Neuronal stem cell (in vitro differentiated cells): ENCODE results near the gene TMEM182.

Experiments
- DNase-seq: peaks from one replicate; pipeline ENCODE4 v3.0.0-alpha.2; 2013; ENCODE audit warnings: low spot score
- H2AFZ ChIP-seq: one replicate; pipeline ENCODE4 v1.6.1; 2013; ENCODE audit warnings: mild to moderate bottlenecking, low read length, inconsistent platforms
- H2AK5ac ChIP-seq: 2 replicates; pipeline ENCODE4 v1.6.1; 2013; ENCODE audit warnings: low read depth, mild to moderate bottlenecking, inconsistent platforms, low read length, moderate library complexity, mixed read lengths
- H2BK120ac ChIP-seq: 2 replicates; pipeline ENCODE4 v1.6.1; 2013; ENCODE audit warnings: low read depth, mild to moderate bottlenecking, inconsistent platforms, low read length, moderate library complexity, mixed read lengths
- H2BK12ac ChIP-seq: one replicate; pipeline ENCODE4 v1.6.1; 2013; ENCODE audit warnings: low read length, inconsistent platforms
- H2BK15ac ChIP-seq: 2 replicates; pipeline ENCODE4 v1.6.1; 2013; ENCODE audit warnings: mild to moderate bottlenecking, low read length, inconsistent platforms, mixed read lengths
- H2BK5ac ChIP-seq: one replicate; pipeline ENCODE4 v1.6.1; 2013; ENCODE audit warnings: inconsistent platforms, mild to moderate bottlenecking, low read length, moderate library complexity
- H3K14ac ChIP-seq: one replicate; pipeline ENCODE4 v1.6.1; 2013; ENCODE audit warnings: low read length, inconsistent platforms
- H3K18ac ChIP-seq: 2 replicates; pipeline ENCODE4 v1.6.1; 2013; ENCODE audit warnings: low read length, inconsistent platforms
- H3K23ac ChIP-seq: 2 replicates; pipeline ENCODE4 v1.6.1; 2013; ENCODE audit warnings: low read depth, mild to moderate bottlenecking, mixed read lengths, low read length, inconsistent platforms; ENCODE audit not compliant: poor library complexity
- H3K27ac ChIP-seq: replicated peaks from 3 replicates; pipeline ENCODE4 v1.5.1; 2013; ENCODE audit warnings: low read length, inconsistent platforms
- H3K27me3 ChIP-seq, 3 experiments: 2 replicates each; pipeline ENCODE4 v1.6.1; 2013; ENCODE audit warnings: low read length in 3 of 3, mild to moderate bottlenecking in 2 of 3, inconsistent platforms in 1 of 3, low read depth in 1 of 3, mixed read lengths in 1 of 3, moderate library complexity in 1 of 3; ENCODE audit not compliant: control insufficient read depth in 3 of 3, insufficient read depth in 3 of 3
- H3K36me3 ChIP-seq, 2 donors: replicated peaks in 1 of 2; 2 replicates each; pipeline ENCODE4 v1.6.1; 2013; ENCODE audit warnings: low read length in 2 of 2; ENCODE audit not compliant: control insufficient read depth in 2 of 2, insufficient read depth in 2 of 2
- H3K4ac ChIP-seq: 2 replicates; pipeline ENCODE4 v1.6.1; 2013; ENCODE audit warnings: inconsistent platforms, mild to moderate bottlenecking, low read length, moderate library complexity
- H3K4me1 ChIP-seq, 2 donors: 1 replicate in 1 of 2; 2 replicates in 1 of 2; pipeline ENCODE4 v1.6.1; 2013; ENCODE audit warnings: low read length in 2 of 2, low read depth in 1 of 2; ENCODE audit not compliant: control insufficient read depth in 2 of 2, insufficient read depth in 1 of 2
- H3K4me2 ChIP-seq: one replicate; pipeline ENCODE4 v1.6.1; 2013; ENCODE audit warnings: mild to moderate bottlenecking, low read length, inconsistent platforms; ENCODE audit not compliant: insufficient read depth, poor library complexity, severe bottlenecking
- H3K4me3 ChIP-seq, 2 donors: 2 replicates each; pipeline ENCODE4 v1.5.1; 2013; ENCODE audit warnings: low read length in 2 of 2, mild to moderate bottlenecking in 2 of 2, inconsistent platforms in 1 of 2, moderate library complexity in 1 of 2
- H3K79me1 ChIP-seq: one replicate; pipeline ENCODE4 v1.6.1; 2013; ENCODE audit warnings: low read depth, mild to moderate bottlenecking, inconsistent platforms, low read length, moderate library complexity
- H3K9ac ChIP-seq: one replicate; pipeline ENCODE4 v1.6.1; 2013; ENCODE audit warnings: mild to moderate bottlenecking, low read depth, low read length, inconsistent platforms; ENCODE audit not compliant: poor library complexity
- H3K9me3 ChIP-seq, 2 donors: replicated peaks in 1 of 2; 2 replicates each; pipeline versions ENCODE3 to v1.6.1; 2013; ENCODE audit warnings: low read length in 2 of 2, mild to moderate bottlenecking in 2 of 2, inconsistent platforms in 1 of 2, low read depth in 1 of 2, mixed read lengths in 1 of 2, moderate library complexity in 1 of 2; ENCODE audit not compliant: control insufficient read depth in 2 of 2, insufficient read depth in 1 of 2
- H4K8ac ChIP-seq: one replicate; pipeline ENCODE4 v1.6.1; 2013; ENCODE audit warnings: low read depth, mild to moderate bottlenecking, inconsistent platforms, low read length, moderate library complexity
- H4K91ac ChIP-seq: one replicate; pipeline ENCODE4 v1.6.1; 2013; ENCODE audit warnings: low read length, low read depth, mild to moderate bottlenecking, inconsistent platforms; ENCODE audit not compliant: poor library complexity
- WGBS, 2 donors: extraction: QIAGEN DNeasy Blood & Tissue Kit; methylation state at CpG; one replicate each; pipeline ENCODE4 v1.1.7; 2013; ENCODE audit warnings: missing lambda C conversion rate in 2 of 2, mixed read lengths in 1 of 2; ENCODE audit not compliant: insufficient read length in 2 of 2, insufficient replicate concordance in 1 of 2; ENCODE audit errors: extremely low coverage in 2 of 2; 5-methylcytosine and 5-hydroxymethylcytosine counted together

The TMEM182 gene

DNA sequence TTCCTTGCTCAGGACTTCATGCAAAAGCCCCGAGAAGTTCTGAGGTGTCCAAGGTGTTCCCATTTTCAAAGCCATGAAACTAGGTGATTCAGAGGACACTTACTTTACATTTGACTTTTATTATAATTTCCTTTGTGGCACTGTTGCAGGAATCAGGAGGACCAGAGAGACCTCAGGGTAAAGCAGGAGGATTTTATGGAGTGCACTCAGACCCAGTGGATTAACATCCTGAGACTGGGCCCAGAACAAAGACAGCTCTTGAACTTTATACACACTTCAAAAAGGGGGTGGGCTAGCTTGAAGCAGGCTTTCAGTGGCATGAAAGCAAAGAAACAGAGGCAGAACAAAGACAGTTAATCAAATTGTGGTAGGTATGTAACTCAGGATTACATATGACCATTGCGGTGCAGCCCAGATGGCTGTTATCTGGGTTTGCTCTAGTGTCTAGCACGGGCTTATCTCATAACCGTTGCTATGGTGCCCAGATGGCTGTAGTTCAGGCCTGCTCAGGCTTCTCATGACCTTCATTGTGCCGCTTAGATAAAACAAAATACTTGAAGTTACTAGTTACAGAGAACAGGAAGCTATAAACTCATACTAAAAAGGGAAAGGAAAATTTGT, 39.4 kb downstream of the TMEM182 start:
- H3K4me2 ChIP-seq: no peak overlapping the region
- no peak overlapping the region for H3K18ac ChIP-seq
- H3K27me3 ChIP-seq: no peaks in the 10 kb centered on the region
- peak; percentile 39 for DNase-seq
- peaks cover 6 to 8% of the 10 kb centered on the region in 2 donors for H3K36me3 ChIP-seq
- peaks cover 19 to 42% of the 10 kb centered on the region in 2 donors for H3K9me3 ChIP-seq
- no peak overlapping the region for H3K27ac ChIP-seq
- no peak overlapping the region for H2BK5ac ChIP-seq
- H2AFZ ChIP-seq: no peak overlapping the region
- no peak overlapping the region for H4K8ac ChIP-seq
- H3K4me1 ChIP-seq: peaks cover 0 to 5% of the 10 kb centered on the region in 2 donors
- H2AK5ac ChIP-seq: no peak overlapping the region
- no peak overlapping the region for H3K14ac ChIP-seq
- no peak overlapping the region for H3K4ac ChIP-seq
- no peak overlapping the region for H3K9ac ChIP-seq
- H4K91ac ChIP-seq: no peak overlapping the region
- no CpG with 5 or more reads among the region's 5 CpGs for WGBS, 2 donors
- H2BK15ac ChIP-seq: no peak overlapping the region
- H2BK12ac ChIP-seq: no peak overlapping the region
- H3K4me3 ChIP-seq: no peak overlapping the region
- H2BK120ac ChIP-seq: no peak overlapping the region
- H3K23ac ChIP-seq: no peak overlapping the region
- H3K79me1 ChIP-seq: no peaks in the 10 kb centered on the region

DNA sequence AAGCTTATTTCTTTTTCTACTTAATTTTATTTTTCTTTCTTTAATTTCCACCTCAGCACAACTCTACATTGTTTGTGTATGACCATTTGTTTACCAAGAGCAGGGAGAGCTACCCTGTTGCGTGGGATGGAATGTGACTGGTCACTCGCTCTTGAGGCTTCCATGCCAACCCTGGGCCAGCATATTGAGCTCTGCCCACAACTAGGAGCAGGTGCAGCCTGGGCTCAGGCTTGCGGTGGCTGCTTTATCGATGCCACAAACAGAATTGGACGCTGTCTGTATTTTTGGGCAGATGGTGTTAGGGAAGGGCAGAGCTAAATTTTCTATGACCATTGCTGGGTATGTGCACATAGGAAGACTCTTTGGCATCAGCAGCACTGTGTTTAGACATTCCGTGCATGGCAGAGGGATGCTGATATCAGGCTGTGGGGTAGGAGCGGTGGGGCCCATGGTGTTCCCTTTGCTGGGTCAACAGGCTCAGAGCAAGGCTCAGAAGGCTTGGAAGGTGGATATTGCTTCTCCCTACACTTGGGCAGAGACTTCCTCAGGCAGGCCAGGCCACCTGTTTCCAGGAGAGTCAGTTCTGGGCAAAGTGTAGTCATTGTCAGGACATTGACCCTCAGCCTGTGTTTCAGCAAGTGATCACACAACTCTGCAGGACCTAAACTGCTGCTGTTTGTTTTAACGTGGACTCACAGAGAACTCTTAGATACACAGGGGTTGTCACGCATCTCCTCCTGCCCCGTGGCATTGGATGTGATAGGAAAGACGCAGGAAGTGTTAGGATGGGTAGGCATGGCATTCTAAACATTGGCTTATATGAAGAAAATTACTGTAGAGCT, 40.2 kb downstream of the TMEM182 start:
- H2AK5ac ChIP-seq: no peak overlapping the region
- H3K36me3 ChIP-seq: peaks cover 6 to 8% of the 10 kb centered on the region in 2 donors
- no peak overlapping the region for H2BK12ac ChIP-seq
- DNase-seq: no peak
- no peaks in the 10 kb centered on the region for H3K27me3 ChIP-seq
- WGBS, 2 donors: no CpG with 5 or more reads among the region's 11 CpGs
- no peak overlapping the region for H4K8ac ChIP-seq
- H4K91ac ChIP-seq: no peak overlapping the region
- no peak overlapping the region for H2AFZ ChIP-seq
- no peak overlapping the region for H3K27ac ChIP-seq
- no peak overlapping the region for H2BK120ac ChIP-seq
- H3K9me3 ChIP-seq: peaks cover 19 to 42% of the 10 kb centered on the region in 2 donors
- no peak overlapping the region for H3K4me3 ChIP-seq
- no peak overlapping the region for H2BK15ac ChIP-seq
- no peak overlapping the region for H3K9ac ChIP-seq
- H2BK5ac ChIP-seq: no peak overlapping the region
- no peak overlapping the region for H3K4ac ChIP-seq
- H3K14ac ChIP-seq: no peak overlapping the region
- no peak overlapping the region for H3K4me2 ChIP-seq
- no peaks in the 10 kb centered on the region for H3K4me1 ChIP-seq
- no peak overlapping the region for H3K23ac ChIP-seq
- H3K79me1 ChIP-seq: no peaks in the 10 kb centered on the region
- H3K18ac ChIP-seq: no peak overlapping the region

DNA sequence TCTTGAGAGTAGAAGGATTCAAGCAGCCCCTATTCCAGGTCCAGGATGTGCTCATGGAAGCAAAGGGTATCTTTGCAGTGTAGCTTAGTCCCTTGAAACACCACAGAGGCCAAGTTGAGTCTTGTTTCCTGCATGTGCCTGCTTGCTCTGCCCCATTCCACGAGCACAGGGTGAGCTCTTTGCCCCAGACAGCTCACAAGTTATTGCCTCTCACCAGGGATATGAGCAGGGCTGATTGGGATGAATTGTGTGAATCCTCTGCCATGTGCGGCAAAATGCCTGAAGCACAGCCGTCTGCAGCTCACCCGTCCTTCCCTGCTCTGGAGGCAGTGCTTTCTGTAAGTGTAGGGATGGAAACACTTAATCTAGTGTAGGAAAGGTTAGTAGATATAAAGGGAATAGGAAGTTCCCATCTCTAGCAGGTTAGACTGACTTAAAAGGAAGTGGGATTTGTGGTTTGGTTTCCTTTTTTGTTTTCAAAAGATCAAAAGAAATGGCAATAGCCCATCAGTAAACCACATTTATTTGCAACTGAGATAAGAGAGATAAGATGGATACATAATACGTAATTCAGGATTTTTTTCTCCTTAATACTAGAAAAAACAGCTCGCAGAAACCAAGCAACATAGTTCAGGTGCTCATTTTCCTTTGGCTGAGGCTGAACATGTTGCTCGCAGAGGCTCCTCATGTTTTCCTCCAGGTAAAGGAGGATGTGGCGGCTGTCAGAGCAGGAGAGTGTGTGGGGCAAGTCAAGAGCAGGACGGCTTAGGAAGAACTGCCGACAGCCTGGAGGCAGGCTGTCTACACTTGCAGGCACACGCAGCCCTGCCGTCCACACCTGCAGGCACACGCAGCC, 41.4 kb downstream of the TMEM182 start:
- Histone ChIP-seq H2BK5ac (no peak overlapping the region), H2BK15ac (no peak overlapping the region), H3K79me1 (no peaks in the 10 kb centered on the region), H2BK120ac (no peak overlapping the region), H2BK12ac (no peak overlapping the region), H3K18ac (no peak overlapping the region), H3K4me1 (no peaks in the 10 kb centered on the region), H3K4ac (no peak overlapping the region), H2AFZ (no peak overlapping the region), H3K9me3 (peaks cover 19 to 39% of the 10 kb centered on the region in 2 donors), H4K8ac (no peak overlapping the region), H3K4me2 (no peak overlapping the region), H3K27me3 (no peaks in the 10 kb centered on the region), H3K9ac (no peak overlapping the region), H3K4me3 (peak overlapping the region in 1 of 2 donors; percentile 54), H4K91ac (no peak overlapping the region), H2AK5ac (no peak overlapping the region), H3K23ac (peak overlapping the region; percentile 32), H3K27ac (no peak overlapping the region), H3K14ac (no peak overlapping the region), H3K36me3 (peaks cover 6 to 8% of the 10 kb centered on the region in 2 donors)
- no CpG with 5 or more reads among the region's 13 CpGs for WGBS, 2 donors
- no peak for DNase-seq

DNA sequence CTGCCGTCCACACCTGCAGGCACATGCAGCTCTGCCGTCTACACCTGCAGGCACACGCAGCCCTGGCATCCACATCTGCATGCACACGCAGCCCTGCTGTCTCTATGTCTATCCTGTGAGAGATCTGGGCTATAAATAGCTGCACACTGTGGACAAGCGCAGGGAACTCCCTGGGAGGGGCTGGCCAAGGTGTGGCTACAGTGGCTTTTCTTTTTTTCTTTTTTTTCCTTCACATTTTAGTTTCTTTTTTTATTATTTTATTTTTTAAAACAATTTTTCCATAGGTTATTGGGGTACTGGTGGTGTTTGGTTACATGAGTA, 42.0 kb downstream of the TMEM182 start:
- no CpG with 5 or more reads among the region's 5 CpGs for WGBS, 2 donors
- Histone ChIP-seq H3K23ac (peak overlapping the region; percentile 32), H2AK5ac (no peak overlapping the region), H2BK120ac (no peak overlapping the region), H2BK5ac (no peak overlapping the region), H2BK15ac (no peak overlapping the region), H3K4me2 (no peak overlapping the region), H3K9ac (no peak overlapping the region), H4K91ac (no peak overlapping the region), H3K27ac (no peak overlapping the region), H3K4me3 (no peak overlapping the region), H2BK12ac (no peak overlapping the region), H3K9me3 (peaks cover 19 to 38% of the 10 kb centered on the region in 2 donors), H3K36me3 (peaks cover 5 to 8% of the 10 kb centered on the region in 2 donors), H3K79me1 (no peaks in the 10 kb centered on the region), H3K4me1 (no peaks in the 10 kb centered on the region), H3K18ac (no peak overlapping the region), H3K4ac (no peak overlapping the region), H4K8ac (no peak overlapping the region), H3K14ac (no peak overlapping the region), H3K27me3 (no peaks in the 10 kb centered on the region), H2AFZ (no peak overlapping the region)
- DNase-seq: no peak
